GM20000 (cell line): ENCODE data around the gene OAT.

Experiments
- DNase-seq: peaks from one replicate; pipeline ENCODE4 v3.0.0; 2012; ENCODE audit warnings: low spot score
- TF ChIP-seq, protein P1 (sequence below): IDR thresholded peaks from 2 replicates; pipeline ENCODE4 v1.5.1; 2012; ENCODE audit warnings: mild to moderate bottlenecking, control low read depth; ENCODE audit errors: extremely low read depth, missing control alignments

Gene OAT

DNA sequence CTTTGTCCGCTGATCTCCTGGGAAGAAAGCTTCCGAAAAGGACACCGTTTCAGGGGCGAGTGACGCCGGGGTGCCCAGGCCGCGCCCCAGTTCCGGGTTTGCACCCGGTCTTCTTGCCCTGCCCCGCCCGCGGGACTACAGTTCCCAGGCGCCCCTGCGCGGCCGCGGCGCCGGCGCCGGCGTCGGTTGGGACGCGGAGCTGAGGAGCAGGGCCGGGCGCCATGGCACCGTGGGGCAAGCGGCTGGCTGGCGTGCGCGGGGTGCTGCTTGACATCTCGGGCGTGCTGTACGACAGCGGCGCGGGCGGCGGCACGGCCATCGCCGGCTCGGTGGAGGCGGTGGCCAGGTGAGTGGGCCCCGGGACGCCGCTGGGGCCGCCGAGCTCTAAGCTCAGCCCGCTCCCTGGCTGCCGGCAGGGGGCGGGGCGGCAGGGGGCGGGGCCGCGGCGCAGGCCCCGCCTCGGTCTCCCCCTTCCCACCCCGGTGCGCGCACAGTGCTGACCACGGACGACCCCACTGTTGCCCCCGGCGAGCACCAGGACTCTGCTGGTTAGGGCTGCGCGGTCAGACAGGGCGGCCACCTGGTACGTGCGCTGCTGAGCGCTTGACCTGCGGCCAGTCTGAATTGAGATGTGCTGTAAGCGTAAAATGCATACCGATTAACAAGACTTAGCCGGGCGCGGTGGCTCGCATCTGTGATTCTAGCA is 43.1 kb upstream of the OAT start, which contains the start of gene LHPP:
TSS of gene LHPP (plus strand) at position 182 of the 706 bp plus-strand sequence. CDS start at position 222, 40 bp downstream.
- TF ChIP-seq, protein P1, sequence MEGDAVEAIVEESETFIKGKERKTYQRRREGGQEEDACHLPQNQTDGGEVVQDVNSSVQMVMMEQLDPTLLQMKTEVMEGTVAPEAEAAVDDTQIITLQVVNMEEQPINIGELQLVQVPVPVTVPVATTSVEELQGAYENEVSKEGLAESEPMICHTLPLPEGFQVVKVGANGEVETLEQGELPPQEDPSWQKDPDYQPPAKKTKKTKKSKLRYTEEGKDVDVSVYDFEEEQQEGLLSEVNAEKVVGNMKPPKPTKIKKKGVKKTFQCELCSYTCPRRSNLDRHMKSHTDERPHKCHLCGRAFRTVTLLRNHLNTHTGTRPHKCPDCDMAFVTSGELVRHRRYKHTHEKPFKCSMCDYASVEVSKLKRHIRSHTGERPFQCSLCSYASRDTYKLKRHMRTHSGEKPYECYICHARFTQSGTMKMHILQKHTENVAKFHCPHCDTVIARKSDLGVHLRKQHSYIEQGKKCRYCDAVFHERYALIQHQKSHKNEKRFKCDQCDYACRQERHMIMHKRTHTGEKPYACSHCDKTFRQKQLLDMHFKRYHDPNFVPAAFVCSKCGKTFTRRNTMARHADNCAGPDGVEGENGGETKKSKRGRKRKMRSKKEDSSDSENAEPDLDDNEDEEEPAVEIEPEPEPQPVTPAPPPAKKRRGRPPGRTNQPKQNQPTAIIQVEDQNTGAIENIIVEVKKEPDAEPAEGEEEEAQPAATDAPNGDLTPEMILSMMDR = no peak
- peak; percentile 96 for DNase-seq

DNA sequence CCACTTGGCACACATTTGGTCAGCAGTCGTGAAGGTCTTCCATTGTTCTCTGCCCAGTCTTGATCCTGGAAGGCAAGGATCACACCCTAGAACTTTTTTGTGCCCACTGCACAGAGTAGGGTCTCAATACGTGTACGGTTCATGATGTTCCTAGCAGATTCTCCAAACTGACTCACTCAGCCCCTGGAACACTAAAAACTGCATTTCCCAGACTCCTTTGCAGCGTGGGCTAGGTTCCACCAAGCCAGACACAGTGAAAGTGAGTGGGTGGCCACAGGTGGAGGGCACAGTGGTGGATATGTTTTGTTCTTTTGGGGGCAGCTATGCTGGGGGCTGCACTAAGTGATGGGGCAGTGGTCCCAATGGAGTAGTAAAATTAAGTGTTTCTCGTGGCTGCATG is 41.4 kb upstream of the OAT start:
- no peak for DNase-seq
- TF ChIP-seq, protein P1 = no peak

DNA sequence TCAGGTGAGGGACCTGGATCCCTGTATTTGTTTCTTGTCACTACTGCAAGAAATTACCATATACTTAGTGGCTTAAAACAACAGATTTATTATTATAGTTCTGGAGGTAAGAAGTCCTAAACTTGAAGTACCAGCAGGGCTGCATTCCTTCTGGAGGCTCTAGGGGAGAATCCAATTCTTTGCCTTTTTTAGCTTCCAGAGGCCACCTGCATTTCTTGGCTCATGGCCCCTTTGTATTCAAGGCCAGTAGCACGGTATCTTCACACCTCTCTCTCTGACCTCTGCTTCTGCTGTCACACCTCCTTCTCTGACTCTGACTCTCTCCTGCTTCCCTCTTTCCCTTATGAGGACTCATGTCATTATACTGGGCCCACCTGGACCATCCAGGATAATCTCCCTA is 40.7 kb upstream of the OAT start:
- no peak for DNase-seq
- TF ChIP-seq, protein P1 = no peak

DNA sequence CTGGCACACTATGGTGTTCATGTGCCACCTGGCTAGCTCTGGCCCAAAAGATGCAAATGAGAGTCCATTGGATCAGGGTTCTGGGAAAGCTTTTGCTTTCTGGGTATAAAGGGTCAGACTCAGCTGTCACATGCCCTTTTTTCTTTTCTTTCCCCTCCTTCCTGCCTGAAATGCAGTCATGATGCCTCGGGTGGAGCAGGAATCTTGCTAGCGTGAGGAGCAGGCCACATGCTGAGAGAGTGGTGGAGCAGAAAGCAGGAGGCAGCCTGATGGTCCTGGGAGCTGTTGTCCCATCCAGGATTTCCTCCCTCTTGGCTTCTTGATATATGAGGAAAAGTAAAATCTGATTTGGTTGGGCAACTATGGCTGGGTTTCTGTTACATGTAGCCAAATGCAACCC is 40.2 kb upstream of the OAT start:
- TF ChIP-seq, protein P1 = no peak
- DNase-seq = no peak

DNA sequence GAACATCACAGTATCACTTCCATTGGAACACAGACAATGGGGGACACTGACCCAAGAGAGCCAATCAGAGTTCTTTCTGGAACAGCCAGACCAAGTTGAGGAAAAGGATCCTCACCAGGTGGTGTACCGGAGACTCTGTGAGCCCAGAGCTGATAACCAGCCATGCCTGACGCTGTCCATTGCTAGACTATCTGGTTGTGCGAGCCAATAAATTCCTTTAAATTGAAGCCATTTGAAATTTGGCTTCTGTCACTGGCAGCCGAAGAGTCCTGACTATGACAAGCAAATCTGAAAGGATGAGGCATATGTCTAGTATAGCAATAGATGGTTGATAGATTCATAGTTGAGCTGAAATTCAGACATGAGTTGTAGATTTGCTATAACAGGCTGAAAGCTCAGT is 39.8 kb upstream of the OAT start:
- DNase-seq = no peak
- TF ChIP-seq, protein P1 = no peak

DNA sequence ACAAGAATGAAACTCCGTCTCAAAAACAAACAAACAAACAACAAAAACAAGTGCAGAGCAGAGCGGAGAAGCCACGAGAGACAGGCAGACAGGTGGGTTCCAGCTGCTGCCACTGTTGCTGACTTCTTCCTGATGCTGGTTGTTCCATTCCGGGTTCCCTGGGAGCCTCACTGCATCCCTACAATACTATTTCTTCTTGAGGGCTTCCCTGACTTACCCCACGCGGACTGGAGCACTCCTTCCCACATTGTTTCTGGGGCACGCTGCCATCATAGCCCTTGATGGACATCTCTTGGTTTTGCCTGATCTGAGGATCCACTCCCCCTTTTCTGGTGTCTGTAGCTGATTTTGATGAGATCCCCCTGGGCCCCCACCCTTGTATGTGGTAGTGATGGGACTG is 36.7 kb upstream of the OAT start:
- DNase-seq = no peak
- TF ChIP-seq, protein P1 = no peak

DNA sequence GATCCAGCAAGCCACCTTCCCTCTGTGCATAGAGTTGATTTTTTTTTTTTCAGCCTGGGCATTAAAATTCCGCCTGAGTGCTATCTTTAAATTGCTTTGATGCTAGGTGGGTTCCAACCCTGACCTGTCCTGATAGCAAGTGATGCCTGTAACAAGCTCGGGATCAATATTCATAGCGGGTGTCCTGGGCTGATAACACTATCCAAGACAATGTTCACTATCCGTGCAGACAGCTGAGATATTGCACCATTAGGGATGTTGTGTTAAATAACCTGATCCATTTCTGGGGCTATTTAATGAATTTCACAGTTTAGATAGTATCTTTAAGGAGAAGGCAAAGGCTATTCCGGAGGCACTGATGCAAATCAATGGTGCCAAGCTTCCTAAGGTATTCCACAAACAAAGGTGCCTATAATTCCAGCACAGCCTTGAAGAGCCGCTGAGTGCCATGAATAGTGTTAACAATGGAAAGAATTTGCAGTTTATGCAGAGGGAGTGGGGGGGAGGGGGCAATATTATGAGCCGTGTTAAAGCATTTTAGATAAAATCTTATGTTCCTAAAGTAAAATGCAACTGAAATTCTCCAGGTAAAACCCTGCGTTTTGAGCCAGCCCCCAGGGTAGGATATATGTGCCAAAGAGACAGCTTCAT is 35.4 kb upstream of the OAT start:
- TF ChIP-seq, protein P1 = no peak
- DNase-seq = no peak
